ENCODE results near the gene GFM2.

- peak; percentile 45 for TF ChIP-seq CTCF (conservative IDR thresholded peaks at IDR 0.05; ENCODE audit: low read length)
- no peak for TF ChIP-seq EZH2phosphoT487 (IDR thresholded peaks at IDR 0.05; ENCODE audit: borderline replicate concordance)
These were observed 19.9 kb upstream of the GFM2 start for GRCh38 chr5:74786851-74787250.
